ENCODE results near the gene POU2AF1. TPM values are rescaled to one million over a fixed set of nuclear protein-coding genes. Genes with fewer than 3 reads are reported as not detected.
"Not testable (repeated sequence)": the region's sequence is repeated elsewhere in the genome, so short reads cannot be mapped to it uniquely, and the experiment has no call there.

The POU2AF1 gene
- polyA plus RNA-seq, 1 donor (not counting 4 experiments of a cell fraction or from before 2014, with no cell fraction given) = not detected

DNA sequence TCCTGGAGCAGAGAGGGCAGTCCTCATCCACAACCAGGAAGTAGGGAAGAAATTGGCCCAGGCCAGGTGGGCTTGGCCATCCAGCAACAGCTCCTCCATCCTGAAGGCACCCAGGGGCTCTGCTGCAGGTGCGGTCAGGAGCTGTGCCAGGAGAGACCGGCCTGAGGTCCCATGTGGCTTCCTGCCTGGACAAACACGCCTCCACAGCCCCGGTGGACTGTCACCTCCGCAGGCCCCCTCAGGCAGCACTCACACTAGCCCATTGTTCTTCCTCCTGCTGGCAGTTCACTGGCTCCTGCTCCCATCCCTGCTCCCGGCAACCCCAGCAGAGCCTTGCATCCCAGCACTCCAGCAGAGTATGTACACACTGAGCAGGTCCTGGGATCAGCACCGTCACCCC is 16.0 kb upstream of the POU2AF1 start:
- Histone ChIP-seq H3K4me3 (ENCODE audit: control insufficient read depth in 2 of 3, extremely low read depth in 1 of 3, insufficient read depth in 2 of 3, low read depth in 1 of 3, low read length in 3 of 3) (no peak overlapping the region), H3K4me2 (ENCODE audit: control insufficient read depth, extremely low read depth, insufficient read depth, low read depth, low read length) (no peak overlapping the region), H3K9ac (ENCODE audit: control insufficient read depth, extremely low read depth, insufficient read depth, low read length) (no peak overlapping the region), H3K27me3 (ENCODE audit: control insufficient read depth, extremely low read depth, insufficient read depth, low read length) (peaks cover 3% of the 10 kb centered on the region), H3K9me1 (ENCODE audit: control insufficient read depth, extremely low read depth, insufficient read depth, low read length) (no peaks in the 10 kb centered on the region), H2AFZ (ENCODE audit: control insufficient read depth, low read length) (no peak overlapping the region), H3K9me3 (ENCODE audit: control insufficient read depth, low read depth, low read length) (no peaks in the 10 kb centered on the region), H3K79me2 (ENCODE audit: control insufficient read depth, insufficient read depth, low read length) (no peaks in the 10 kb centered on the region), H3K4me1 (ENCODE audit: control insufficient read depth, extremely low read depth, insufficient read depth, low read length) (no peaks in the 10 kb centered on the region), H3K27ac (ENCODE audit: control insufficient read depth, insufficient read depth, low read length) (no peak overlapping the region), H3K36me3 (ENCODE audit: control insufficient read depth in 2 of 2, extremely low read depth in 1 of 2, insufficient read depth in 2 of 2, low read length in 2 of 2) (no peaks in the 10 kb centered on the region), H4K20me1 (ENCODE audit: control insufficient read depth, extremely low read depth, insufficient read depth, low read length) (no peaks in the 10 kb centered on the region)
- dilution Hi-C loops (cut with MboI; ENCODE audit: extremely low pct_ligation_motif_present, low sequenced_read_pairs) = no loop called here
- FAIRE-seq = no peak
- DNase-seq (ENCODE audit: low read depth, low spot score) = no peak
- TF ChIP-seq EZH2 (IDR thresholded peaks at IDR 0.05; ENCODE audit: low read length) = no peak
- TF ChIP-seq, protein P1, sequence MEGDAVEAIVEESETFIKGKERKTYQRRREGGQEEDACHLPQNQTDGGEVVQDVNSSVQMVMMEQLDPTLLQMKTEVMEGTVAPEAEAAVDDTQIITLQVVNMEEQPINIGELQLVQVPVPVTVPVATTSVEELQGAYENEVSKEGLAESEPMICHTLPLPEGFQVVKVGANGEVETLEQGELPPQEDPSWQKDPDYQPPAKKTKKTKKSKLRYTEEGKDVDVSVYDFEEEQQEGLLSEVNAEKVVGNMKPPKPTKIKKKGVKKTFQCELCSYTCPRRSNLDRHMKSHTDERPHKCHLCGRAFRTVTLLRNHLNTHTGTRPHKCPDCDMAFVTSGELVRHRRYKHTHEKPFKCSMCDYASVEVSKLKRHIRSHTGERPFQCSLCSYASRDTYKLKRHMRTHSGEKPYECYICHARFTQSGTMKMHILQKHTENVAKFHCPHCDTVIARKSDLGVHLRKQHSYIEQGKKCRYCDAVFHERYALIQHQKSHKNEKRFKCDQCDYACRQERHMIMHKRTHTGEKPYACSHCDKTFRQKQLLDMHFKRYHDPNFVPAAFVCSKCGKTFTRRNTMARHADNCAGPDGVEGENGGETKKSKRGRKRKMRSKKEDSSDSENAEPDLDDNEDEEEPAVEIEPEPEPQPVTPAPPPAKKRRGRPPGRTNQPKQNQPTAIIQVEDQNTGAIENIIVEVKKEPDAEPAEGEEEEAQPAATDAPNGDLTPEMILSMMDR (optimal IDR thresholded peaks at IDR 0.05 in 1 of 3, IDR thresholded peaks at IDR 0.05 in 1 of 3, conservative IDR thresholded peaks at IDR 0.05 in 1 of 3; ENCODE audit: extremely low read depth in 1 of 3, insufficient read depth in 2 of 3, low read length in 3 of 3) = no peak

DNA sequence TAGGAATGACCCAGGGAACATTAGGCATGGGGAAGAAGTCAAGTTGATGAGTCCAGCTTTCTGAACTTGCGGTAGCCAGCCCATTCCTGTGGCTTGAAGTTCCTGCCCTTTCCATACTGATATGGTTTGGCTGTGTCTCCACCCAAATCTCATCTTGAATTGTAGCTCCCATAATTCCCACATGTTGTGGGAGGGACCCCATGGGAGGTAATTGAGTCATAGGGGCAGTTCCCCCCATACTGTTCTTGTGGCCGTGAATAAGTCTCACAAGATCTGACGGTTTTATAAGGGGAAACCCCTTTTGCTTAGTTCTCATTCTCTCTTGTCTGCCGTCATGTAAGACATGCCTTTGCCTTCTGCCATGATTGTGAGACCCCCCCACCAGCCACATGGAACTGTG is 15.1 kb upstream of the POU2AF1 start:
- DNase-seq (ENCODE audit: low read depth, low spot score); H3K9me1 ChIP-seq (ENCODE audit: control insufficient read depth, extremely low read depth, insufficient read depth, low read length); H3K9ac ChIP-seq (ENCODE audit: control insufficient read depth, extremely low read depth, insufficient read depth, low read length); H2AFZ ChIP-seq (ENCODE audit: control insufficient read depth, low read length); FAIRE-seq; H3K4me1 ChIP-seq (ENCODE audit: control insufficient read depth, extremely low read depth, insufficient read depth, low read length); H4K20me1 ChIP-seq (ENCODE audit: control insufficient read depth, extremely low read depth, insufficient read depth, low read length); H3K27me3 ChIP-seq (ENCODE audit: control insufficient read depth, extremely low read depth, insufficient read depth, low read length); H3K4me2 ChIP-seq (ENCODE audit: control insufficient read depth, extremely low read depth, insufficient read depth, low read depth, low read length); dilution Hi-C loops (cut with MboI; ENCODE audit: extremely low pct_ligation_motif_present, low sequenced_read_pairs); H3K9me3 ChIP-seq (ENCODE audit: control insufficient read depth, low read depth, low read length); H3K27ac ChIP-seq (ENCODE audit: control insufficient read depth, insufficient read depth, low read length); H3K4me3 ChIP-seq (ENCODE audit: control insufficient read depth in 2 of 3, extremely low read depth in 1 of 3, insufficient read depth in 2 of 3, low read depth in 1 of 3, low read length in 3 of 3); H3K36me3 ChIP-seq (ENCODE audit: control insufficient read depth in 2 of 2, extremely low read depth in 1 of 2, insufficient read depth in 2 of 2, low read length in 2 of 2); H3K79me2 ChIP-seq (ENCODE audit: control insufficient read depth, insufficient read depth, low read length): not testable (repeated sequence)

DNA sequence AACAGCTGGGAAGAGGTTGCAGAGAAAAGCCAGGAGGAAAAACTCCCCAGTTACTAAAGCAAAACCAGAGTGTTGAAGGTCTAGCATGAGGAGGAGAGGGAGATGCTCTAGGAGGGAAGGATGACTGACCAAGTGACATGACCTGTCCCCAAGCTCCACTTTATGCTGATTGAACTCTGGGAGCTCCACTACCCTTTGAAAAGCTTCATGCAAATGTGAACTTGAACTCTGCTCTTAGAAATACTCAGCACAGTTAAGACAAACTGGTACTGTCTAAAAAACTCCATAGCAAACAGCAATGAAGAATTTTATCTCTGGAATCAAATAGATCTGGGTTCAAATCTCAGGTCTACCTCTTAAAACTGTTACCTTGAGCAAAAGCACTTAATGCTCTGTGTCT is 14.5 kb upstream of the POU2AF1 start:
- TF ChIP-seq, protein P1 (optimal IDR thresholded peaks at IDR 0.05 in 1 of 3, IDR thresholded peaks at IDR 0.05 in 1 of 3, conservative IDR thresholded peaks at IDR 0.05 in 1 of 3; ENCODE audit: extremely low read depth in 1 of 3, insufficient read depth in 2 of 3, low read length in 3 of 3) = no peak
- TF ChIP-seq EZH2 (IDR thresholded peaks at IDR 0.05; ENCODE audit: low read length) = no peak
- peaks cover 3% of the 10 kb centered on the region for H3K27me3 ChIP-seq (ENCODE audit: control insufficient read depth, extremely low read depth, insufficient read depth, low read length)
- no peaks in the 10 kb centered on the region for H3K36me3 ChIP-seq (ENCODE audit: control insufficient read depth in 2 of 2, extremely low read depth in 1 of 2, insufficient read depth in 2 of 2, low read length in 2 of 2)
- no peak overlapping the region for H3K4me3 ChIP-seq (ENCODE audit: control insufficient read depth in 2 of 3, extremely low read depth in 1 of 3, insufficient read depth in 2 of 3, low read depth in 1 of 3, low read length in 3 of 3)
- H3K9me3 ChIP-seq (ENCODE audit: control insufficient read depth, low read depth, low read length) = no peaks in the 10 kb centered on the region
- no peaks in the 10 kb centered on the region for H3K79me2 ChIP-seq (ENCODE audit: control insufficient read depth, insufficient read depth, low read length)
- no peaks in the 10 kb centered on the region for H3K9me1 ChIP-seq (ENCODE audit: control insufficient read depth, extremely low read depth, insufficient read depth, low read length)
- FAIRE-seq (no peak), DNase-seq (ENCODE audit: low read depth, low spot score) (no peak)
- H3K4me2 ChIP-seq (ENCODE audit: control insufficient read depth, extremely low read depth, insufficient read depth, low read depth, low read length) = no peak overlapping the region
- no peak overlapping the region for H3K9ac ChIP-seq (ENCODE audit: control insufficient read depth, extremely low read depth, insufficient read depth, low read length)
- no peak overlapping the region for H2AFZ ChIP-seq (ENCODE audit: control insufficient read depth, low read length)
- peaks cover 4% of the 10 kb centered on the region for H3K4me1 ChIP-seq (ENCODE audit: control insufficient read depth, extremely low read depth, insufficient read depth, low read length)
- no peak overlapping the region for H3K27ac ChIP-seq (ENCODE audit: control insufficient read depth, insufficient read depth, low read length)
- H4K20me1 ChIP-seq (ENCODE audit: control insufficient read depth, extremely low read depth, insufficient read depth, low read length) = no peaks in the 10 kb centered on the region
- dilution Hi-C loops (cut with MboI; ENCODE audit: extremely low pct_ligation_motif_present, low sequenced_read_pairs) = no loop called here

All from keratinocyte (primary cell).